GM12878 (cell line): ENCODE measurements around the gene CANX. TPM values are rescaled to one million over a fixed set of nuclear protein-coding genes. Genes with fewer than 3 reads are reported as not detected.

Source experiments
- ATAC-seq: fragments of 200-7000 bp; cut with Tn5 transposase; 3 replicates; pipeline ENCODE4 v1.9.1; 2020; ENCODE audit warnings: mild to moderate bottlenecking, moderate library complexity
- BruUV-seq: library from RNA; stranded (reverse); fragments of 400-500 nt; replicated peaks from 2 replicates; lab custom pipeline; 2021; lab: Mats Ljungman, UMichigan
- CTCF ChIA-PET: fragments of 300-600 bp; sonication (Branson Sonifier 250); formaldehyde crosslinking; extraction: SDS; loops from one replicate; lab custom pipeline; 2021; ENCODE audit warnings: inconsistent platforms; lab: Yijun Ruan, JAX
- POLR2A ChIA-PET: fragments of 350-600 bp; formaldehyde crosslinking; extraction: SDS; loops from one replicate; lab custom pipeline; 2021; ENCODE audit warnings: inconsistent platforms; lab: Charles Lee
- RAD21 ChIA-PET: fragments of 300-600 bp; sonication (Branson Sonifier 250); formaldehyde crosslinking; loops from one replicate; lab custom pipeline; 2023; ENCODE audit warnings: antibody characterized with exemption; ENCODE audit not compliant: unreplicated experiment; lab: Charles Lee
- SMC1A ChIA-PET: fragments of 300-600 bp; sonication (Branson Sonifier 250); formaldehyde crosslinking; loops from one replicate; lab custom pipeline; 2023; ENCODE audit not compliant: unreplicated experiment, uncharacterized antibody; lab: Charles Lee
- DNase-seq: peaks from one replicate; pipeline ENCODE4 v3.0.0-alpha.2; 2011; ENCODE audit warnings: low read depth, low spot score
- FAIRE-seq: peaks from 3 replicates; lab custom pipeline; 2011; peaks lifted over from hg19 to GRCh38; lab: Jason Lieb, UNC
- H2AFZ ChIP-seq: 2 replicates; pipeline ENCODE4 v1.6.0; 2011; ENCODE audit warnings: low read depth, low read length, control low read depth; ENCODE audit not compliant: control insufficient read depth
- H3K27ac ChIP-seq: 2 replicates; pipeline ENCODE4 v1.5.1; 2011; ENCODE audit warnings: control low read depth; ENCODE audit not compliant: control insufficient read depth, insufficient read depth
- H3K27me3 ChIP-seq, 2 experiments: replicated peaks in 1 of 2; 2 replicates each; pipeline versions ENCODE4 v1.6.0 to v1.6.1; 2011; ENCODE audit warnings: low read length in 1 of 2; ENCODE audit not compliant: control insufficient read depth in 2 of 2, insufficient read depth in 2 of 2
- H3K36me3 ChIP-seq, 2 experiments: 2 replicates each; pipeline ENCODE4 v1.5.1; 2011; ENCODE audit warnings: low read length in 1 of 2; ENCODE audit not compliant: control insufficient read depth in 2 of 2, insufficient read depth in 2 of 2
- H3K4me1 ChIP-seq: 2 replicates; pipeline ENCODE4 v1.6.1; 2011; ENCODE audit warnings: mild to moderate bottlenecking, low read length, moderate library complexity, mixed read lengths; ENCODE audit not compliant: control insufficient read depth, insufficient read depth
- H3K4me2 ChIP-seq: 2 replicates; pipeline ENCODE4 v1.6.0; 2011; ENCODE audit warnings: control low read depth; ENCODE audit not compliant: control insufficient read depth, insufficient read depth
- H3K4me3 ChIP-seq: fragments of 200-600 bp; sonication (generic); 2 replicates; pipeline ENCODE4 v1.5.1; 2016
- H3K79me2 ChIP-seq: 2 replicates; pipeline ENCODE4 v1.6.0; 2011; ENCODE audit warnings: low read length; ENCODE audit not compliant: control insufficient read depth, insufficient read depth
- H3K9ac ChIP-seq: 2 replicates; pipeline ENCODE4 v1.8.0; 2011; ENCODE audit warnings: low read length, control low read depth, mixed read lengths; ENCODE audit not compliant: control insufficient read depth, insufficient read depth
- H3K9me3 ChIP-seq: replicated peaks from 3 replicates; pipeline ENCODE4 v1.5.1; 2011; ENCODE audit warnings: mild to moderate bottlenecking, low read length; ENCODE audit not compliant: control insufficient read depth, insufficient read depth
- H4K20me1 ChIP-seq: 2 replicates; pipeline ENCODE4 v1.6.0; 2011; ENCODE audit not compliant: control insufficient read depth, insufficient read depth
- BCL11A ChIP-seq: IDR thresholded peaks from 2 replicates; pipeline ENCODE4 v1.6.1; 2011; ENCODE audit warnings: low read depth, low read length
- CBX3 ChIP-seq: fragments of 200-600 bp; sonication (generic); IDR thresholded peaks from 2 replicates; pipeline ENCODE4 v1.6.1; 2016; ENCODE audit warnings: low read depth, borderline replicate concordance
- CHD2 ChIP-seq: IDR thresholded peaks from 2 replicates; pipeline ENCODE4 v1.6.1; 2011; ENCODE audit warnings: low read depth, low read length, improper control_type of control experiment, borderline replicate concordance
- CREM ChIP-seq: IDR thresholded peaks from 2 replicates; pipeline ENCODE4 v1.6.1; 2014; ENCODE audit warnings: antibody characterized with exemption, low read depth
- EGR1 ChIP-seq, 2 experiments: IDR thresholded peaks; 1 replicate in 1 of 2; 2 replicates in 1 of 2; pipeline ENCODE4 v1.6.1; 2011 to 2012; ENCODE audit warnings: low read depth in 2 of 2, low read length in 2 of 2, borderline replicate concordance in 1 of 2, mild to moderate bottlenecking in 1 of 2, moderate library complexity in 1 of 2
- HDAC2 ChIP-seq: fragments of 200-600 bp; sonication (generic); IDR thresholded peaks from 2 replicates; pipeline ENCODE4 v1.6.1; 2017
- SMARCA5 ChIP-seq: fragments of 450-650 bp; IDR thresholded peaks from 2 replicates; pipeline ENCODE4 v1.6.1; 2017; ENCODE audit warnings: mild to moderate bottlenecking
- TARDBP ChIP-seq: IDR thresholded peaks from 2 replicates; pipeline ENCODE4 v1.6.1; 2016; ENCODE audit warnings: borderline replicate concordance
- YY1 ChIP-seq: IDR thresholded peaks from 2 replicates; pipeline ENCODE4 v1.6.1; 2011; ENCODE audit warnings: low read depth, mild to moderate bottlenecking, low read length
- ZNF217 ChIP-seq: fragments of 450-650 bp; IDR thresholded peaks from 2 replicates; pipeline ENCODE4 v1.6.1; 2017; ENCODE audit warnings: antibody characterized with exemption, mild to moderate bottlenecking
- WGBS: methylation state at CpG from one replicate; pipeline ENCODE4 v1.1.6; 2016; ENCODE audit warnings: low lambda C conversion rate; ENCODE audit not compliant: insufficient replicate concordance, insufficient coverage; ENCODE audit errors: missing lambda C conversion rate; 5-methylcytosine and 5-hydroxymethylcytosine counted together
- in situ Hi-C: fragments of 300-500 bp; cut with MboI; formaldehyde crosslinking; loops from 9 replicates; pipeline ENCODE4 v1.14.3; 2018; ENCODE audit warnings: mixed read lengths
- intact Hi-C: fragments of 100-400 bp; cut with micrococcal nuclease; formaldehyde crosslinking; loops from one replicate; pipeline ENCODE4 v1.14.2; 2022; ENCODE audit not compliant: unreplicated experiment
- polyA plus RNA-seq, 11 experiments: library from polyadenylated mRNA; depleted of rRNA in 4 of 11; unstranded in 6 of 11; stranded (reverse) in 5 of 11; fragments of >200 nt; fragmentation: Nextera tagmentation in 4 of 11; fragmentation: Illumina TruSeq in 1 of 11; extraction: Ambion mirVana in 4 of 11; extraction: Trizol in 1 of 11; gene quantifications; 1 replicate in 1 of 11; 2 replicates in 10 of 11; pipeline versions ENCODE4 v1.2.1 to v1.2.3, GENCODE V29; 2011 to 2016; ENCODE audit warnings: inconsistent platforms in 2 of 11, missing spikeins in 2 of 11, low read depth in 1 of 11
- total RNA-seq, 4 experiments: library from RNA; depleted of rRNA in 3 of 4; stranded (reverse); fragments of >200 nt in 3 of 4; fragmentation: Illumina TruSeq in 1 of 4; extraction: Trizol in 1 of 4; gene quantifications; 2 replicates each; pipeline versions ENCODE4 v1.2.1 to v1.2.3, GENCODE V29; 2013 to 2021
- TF ChIP-seq, protein P1 (sequence below), 3 experiments: IDR thresholded peaks in 2 of 3; conservative IDR thresholded peaks in 1 of 3; 2 replicates each; pipeline ENCODE4 v1.5.1; 2011; ENCODE audit warnings: low read depth in 3 of 3, low read length in 3 of 3, mild to moderate bottlenecking in 3 of 3, control low read depth in 2 of 3, moderate library complexity in 2 of 3, inconsistent platforms in 1 of 3, mixed read lengths in 1 of 3; ENCODE audit not compliant: control insufficient read depth in 2 of 3, insufficient read depth in 1 of 3; ENCODE audit errors: extremely low read depth in 1 of 3
- TF ChIP-seq, protein P2 (sequence below): fragments of 450-650 bp; IDR thresholded peaks from 2 replicates; pipeline ENCODE4 v1.6.1; 2014; ENCODE audit warnings: mild to moderate bottlenecking
- TF ChIP-seq, protein P3 (sequence below): fragments of 450-650 bp; formaldehyde crosslinking; IDR thresholded peaks from 2 replicates; pipeline ENCODE4 v1.4.0; 2022; ENCODE audit warnings: mild to moderate bottlenecking, moderate library complexity
- TF ChIP-seq, protein P4 (sequence below): IDR thresholded peaks from 2 replicates; pipeline ENCODE4 v1.6.1; 2012; ENCODE audit warnings: low read depth, low read length, improper control_type of control experiment

CANX gene
- total and polyA plus RNA-seq, 10 of the 15 experiments (the other 5 are each of a cell fraction or from before 2014, with no cell fraction given) = 78.2 to 602 (median 412) TPM

DNA sequence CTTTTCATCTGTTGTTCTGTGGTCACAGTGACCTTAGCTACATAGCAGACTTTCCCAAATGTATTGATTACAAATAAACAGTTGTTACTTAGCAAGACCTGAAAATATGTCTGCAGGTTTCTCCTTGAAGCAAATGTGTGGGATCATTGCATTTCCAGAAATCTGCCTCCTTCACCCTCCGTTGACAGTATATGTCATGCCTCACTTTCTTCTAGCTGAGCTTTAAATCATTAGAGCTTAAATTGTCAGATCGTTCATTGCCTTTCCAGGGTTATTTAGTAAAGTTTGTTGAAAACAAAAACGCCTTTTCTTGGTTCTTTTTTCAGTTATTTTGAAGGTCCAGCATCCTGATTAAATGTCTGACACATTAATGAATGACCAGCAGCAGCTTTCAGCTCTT lies 31.6 kb downstream of the CANX start:
- H3K36me3 ChIP-seq = peaks cover 7 to 36% of the 10 kb centered on the region in 2 experiments
- BruUV-seq = no TSS peak
- H4K20me1 ChIP-seq = no peaks in the 10 kb centered on the region; the same call in 1 of the 2 replicates
- no peak overlapping the region for H3K4me2 ChIP-seq
- SMC1A ChIA-PET = interaction anchor here (1.6 to 3.4 kb wide), 2 partner anchors 28 to 50 kb away, joined by 4 to 12 read pairs; partner anchors contain the start of gene CBY3
- H3K4me3 ChIP-seq = no peak overlapping the region
- RAD21 ChIA-PET = interaction anchor here (0.6 kb wide), 1 partner anchor 65 kb away, joined by 4 read pairs; no protein-coding TSS in a partner anchor
- no peak overlapping the region for H3K9ac ChIP-seq
- no peak overlapping the region for H3K27ac ChIP-seq
- H3K27me3 ChIP-seq = no peaks in the 10 kb centered on the region
- DNase-seq (no peak), ATAC-seq (no peak), FAIRE-seq (no peak)
- intact Hi-C loops = no loop called here
- peaks cover 26% of the 10 kb centered on the region for H3K79me2 ChIP-seq
- peaks cover 6% of the 10 kb centered on the region; the same call in 1 of the 2 replicates for H3K4me1 ChIP-seq
- no peak overlapping the region for H2AFZ ChIP-seq
- 65% methylated on average over 3 of the region's 3 CpGs for WGBS
- H3K9me3 ChIP-seq = no peaks in the 10 kb centered on the region
- POLR2A ChIA-PET = interaction anchor here (0.6 to 1.5 kb wide), 2 partner anchors 33 to 66 kb away, joined by 4 to 7 read pairs; no protein-coding TSS in a partner anchor
- in situ Hi-C loops = no loop called here
- CTCF ChIA-PET = interaction anchor here (2.6 to 4.2 kb wide), 2 partner anchors 32 to 52 kb away, joined by 9 to 25 read pairs; no protein-coding TSS in a partner anchor
- TF ChIP-seq, protein P1, sequence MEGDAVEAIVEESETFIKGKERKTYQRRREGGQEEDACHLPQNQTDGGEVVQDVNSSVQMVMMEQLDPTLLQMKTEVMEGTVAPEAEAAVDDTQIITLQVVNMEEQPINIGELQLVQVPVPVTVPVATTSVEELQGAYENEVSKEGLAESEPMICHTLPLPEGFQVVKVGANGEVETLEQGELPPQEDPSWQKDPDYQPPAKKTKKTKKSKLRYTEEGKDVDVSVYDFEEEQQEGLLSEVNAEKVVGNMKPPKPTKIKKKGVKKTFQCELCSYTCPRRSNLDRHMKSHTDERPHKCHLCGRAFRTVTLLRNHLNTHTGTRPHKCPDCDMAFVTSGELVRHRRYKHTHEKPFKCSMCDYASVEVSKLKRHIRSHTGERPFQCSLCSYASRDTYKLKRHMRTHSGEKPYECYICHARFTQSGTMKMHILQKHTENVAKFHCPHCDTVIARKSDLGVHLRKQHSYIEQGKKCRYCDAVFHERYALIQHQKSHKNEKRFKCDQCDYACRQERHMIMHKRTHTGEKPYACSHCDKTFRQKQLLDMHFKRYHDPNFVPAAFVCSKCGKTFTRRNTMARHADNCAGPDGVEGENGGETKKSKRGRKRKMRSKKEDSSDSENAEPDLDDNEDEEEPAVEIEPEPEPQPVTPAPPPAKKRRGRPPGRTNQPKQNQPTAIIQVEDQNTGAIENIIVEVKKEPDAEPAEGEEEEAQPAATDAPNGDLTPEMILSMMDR (IDR thresholded peaks at IDR 0.05 in 2 of 3, conservative IDR thresholded peaks at IDR 0.05 in 1 of 3; ENCODE audit: control insufficient read depth in 2 of 3, extremely low read depth in 1 of 3, insufficient read depth in 1 of 3, low read depth in 3 of 3, low read length in 3 of 3) = no peak
- TF ChIP-seq BCL11A (no peak), YY1 (no peak), EGR1 (IDR thresholded peaks at IDR 0.05; ENCODE audit: borderline replicate concordance in 1 of 2, low read depth in 2 of 2, low read length in 2 of 2) (no peak), HDAC2 (no peak), ZNF217 (no peak), TARDBP (no peak), CHD2 (no peak), SMARCA5 (no peak), CREM (no peak), CBX3 (no peak)
- TF ChIP-seq, protein P2, sequence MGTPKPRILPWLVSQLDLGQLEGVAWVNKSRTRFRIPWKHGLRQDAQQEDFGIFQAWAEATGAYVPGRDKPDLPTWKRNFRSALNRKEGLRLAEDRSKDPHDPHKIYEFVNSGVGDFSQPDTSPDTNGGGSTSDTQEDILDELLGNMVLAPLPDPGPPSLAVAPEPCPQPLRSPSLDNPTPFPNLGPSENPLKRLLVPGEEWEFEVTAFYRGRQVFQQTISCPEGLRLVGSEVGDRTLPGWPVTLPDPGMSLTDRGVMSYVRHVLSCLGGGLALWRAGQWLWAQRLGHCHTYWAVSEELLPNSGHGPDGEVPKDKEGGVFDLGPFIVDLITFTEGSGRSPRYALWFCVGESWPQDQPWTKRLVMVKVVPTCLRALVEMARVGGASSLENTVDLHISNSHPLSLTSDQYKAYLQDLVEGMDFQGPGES = no peak
- TF ChIP-seq, protein P3, sequence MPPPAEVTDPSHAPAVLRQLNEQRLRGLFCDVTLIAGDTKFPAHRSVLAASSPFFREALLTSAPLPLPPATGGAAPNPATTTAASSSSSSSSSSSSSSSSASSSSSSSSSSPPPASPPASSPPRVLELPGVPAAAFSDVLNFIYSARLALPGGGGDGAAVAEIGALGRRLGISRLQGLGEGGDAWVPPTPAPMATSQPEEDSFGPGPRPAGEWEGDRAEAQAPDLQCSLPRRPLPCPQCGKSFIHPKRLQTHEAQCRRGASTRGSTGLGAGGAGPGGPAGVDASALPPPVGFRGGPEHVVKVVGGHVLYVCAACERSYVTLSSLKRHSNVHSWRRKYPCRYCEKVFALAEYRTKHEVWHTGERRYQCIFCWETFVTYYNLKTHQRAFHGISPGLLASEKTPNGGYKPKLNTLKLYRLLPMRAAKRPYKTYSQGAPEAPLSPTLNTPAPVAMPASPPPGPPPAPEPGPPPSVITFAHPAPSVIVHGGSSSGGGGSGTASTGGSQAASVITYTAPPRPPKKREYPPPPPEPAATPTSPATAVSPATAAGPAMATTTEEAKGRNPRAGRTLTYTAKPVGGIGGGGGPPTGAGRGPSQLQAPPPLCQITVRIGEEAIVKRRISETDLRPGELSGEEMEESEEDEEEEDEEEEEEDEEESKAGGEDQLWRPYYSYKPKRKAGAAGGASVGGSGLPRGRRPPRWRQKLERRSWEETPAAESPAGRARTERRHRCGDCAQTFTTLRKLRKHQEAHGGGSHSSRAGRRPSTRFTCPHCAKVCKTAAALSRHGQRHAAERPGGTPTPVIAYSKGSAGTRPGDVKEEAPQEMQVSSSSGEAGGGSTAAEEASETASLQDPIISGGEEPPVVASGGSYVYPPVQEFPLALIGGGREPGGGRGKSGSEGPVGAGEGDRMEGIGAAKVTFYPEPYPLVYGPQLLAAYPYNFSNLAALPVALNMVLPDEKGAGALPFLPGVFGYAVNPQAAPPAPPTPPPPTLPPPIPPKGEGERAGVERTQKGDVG = no peak
- TF ChIP-seq, protein P4, sequence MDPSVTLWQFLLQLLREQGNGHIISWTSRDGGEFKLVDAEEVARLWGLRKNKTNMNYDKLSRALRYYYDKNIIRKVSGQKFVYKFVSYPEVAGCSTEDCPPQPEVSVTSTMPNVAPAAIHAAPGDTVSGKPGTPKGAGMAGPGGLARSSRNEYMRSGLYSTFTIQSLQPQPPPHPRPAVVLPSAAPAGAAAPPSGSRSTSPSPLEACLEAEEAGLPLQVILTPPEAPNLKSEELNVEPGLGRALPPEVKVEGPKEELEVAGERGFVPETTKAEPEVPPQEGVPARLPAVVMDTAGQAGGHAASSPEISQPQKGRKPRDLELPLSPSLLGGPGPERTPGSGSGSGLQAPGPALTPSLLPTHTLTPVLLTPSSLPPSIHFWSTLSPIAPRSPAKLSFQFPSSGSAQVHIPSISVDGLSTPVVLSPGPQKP = no peak
